PFSK-1 (cell line): ENCODE results near the gene TGFB2.

Experiments used
- FOXP2 ChIP-seq: optimal IDR thresholded peaks from 2 replicates; pipeline ENCODE3; 2011; ENCODE audit warnings: borderline replicate concordance, control low read depth, inconsistent platforms; ENCODE audit not compliant: insufficient read depth; ENCODE audit errors: extremely low read length, extremely low read depth
- POLR2AphosphoS5 ChIP-seq: IDR thresholded peaks from 2 replicates; pipeline ENCODE4 v1.6.1; 2012; ENCODE audit warnings: low read depth, mild to moderate bottlenecking, control low read depth, low read length, moderate library complexity
- REST ChIP-seq, 2 experiments: IDR thresholded peaks; 2 replicates each; pipeline versions ENCODE4 v1.6.1 to v1.8.0; 2011 to 2012; ENCODE audit warnings: low read depth in 2 of 2, low read length in 2 of 2, control low read depth in 1 of 2, inconsistent platforms in 1 of 2, mild to moderate bottlenecking in 1 of 2, moderate library complexity in 1 of 2; ENCODE audit not compliant: insufficient read depth in 1 of 2
- SIN3A ChIP-seq: IDR thresholded peaks from 2 replicates; pipeline ENCODE4 v1.6.1; 2012; ENCODE audit warnings: mild to moderate bottlenecking, low read length, moderate library complexity, borderline replicate concordance; ENCODE audit not compliant: insufficient read depth

GRCh38 chr1:218302155-218302554 lies 43.0 kb upstream of the TGFB2 start:
- no peak for TF ChIP-seq SIN3A
- no peak for TF ChIP-seq POLR2AphosphoS5
- TF ChIP-seq REST (IDR thresholded peaks at IDR 0.05; ENCODE audit: insufficient read depth in 1 of 2, low read depth in 2 of 2, low read length in 2 of 2), result no peak
- no peak for TF ChIP-seq FOXP2
